GM10248 (cell line): ENCODE data around the gene GSS.

ENCODE experiments used
- CTCF ChIA-PET: fragments of 300-600 bp; sonication (Branson Sonifier 250); formaldehyde crosslinking; extraction: SDS; loops from one replicate; lab custom pipeline; 2021; ENCODE audit warnings: antibody characterized with exemption; lab: Yijun Ruan, JAX
- POLR2A ChIA-PET: fragments of 350-650 bp; sonication (Branson Sonifier 250); formaldehyde crosslinking; extraction: SDS; loops from one replicate; lab custom pipeline; 2020; ENCODE audit warnings: antibody characterized with exemption; lab: Yijun Ruan, JAX
- DNase-seq: peaks from one replicate; pipeline ENCODE4 v3.0.0; 2012; ENCODE audit errors: extremely low spot score
- TF ChIP-seq, protein P1 (sequence below): IDR thresholded peaks from 2 replicates; pipeline ENCODE4 v1.5.1; 2012; ENCODE audit warnings: mild to moderate bottlenecking, low read depth; ENCODE audit errors: extremely low read depth, missing control alignments, control extremely low read depth

GSS gene

DNA sequence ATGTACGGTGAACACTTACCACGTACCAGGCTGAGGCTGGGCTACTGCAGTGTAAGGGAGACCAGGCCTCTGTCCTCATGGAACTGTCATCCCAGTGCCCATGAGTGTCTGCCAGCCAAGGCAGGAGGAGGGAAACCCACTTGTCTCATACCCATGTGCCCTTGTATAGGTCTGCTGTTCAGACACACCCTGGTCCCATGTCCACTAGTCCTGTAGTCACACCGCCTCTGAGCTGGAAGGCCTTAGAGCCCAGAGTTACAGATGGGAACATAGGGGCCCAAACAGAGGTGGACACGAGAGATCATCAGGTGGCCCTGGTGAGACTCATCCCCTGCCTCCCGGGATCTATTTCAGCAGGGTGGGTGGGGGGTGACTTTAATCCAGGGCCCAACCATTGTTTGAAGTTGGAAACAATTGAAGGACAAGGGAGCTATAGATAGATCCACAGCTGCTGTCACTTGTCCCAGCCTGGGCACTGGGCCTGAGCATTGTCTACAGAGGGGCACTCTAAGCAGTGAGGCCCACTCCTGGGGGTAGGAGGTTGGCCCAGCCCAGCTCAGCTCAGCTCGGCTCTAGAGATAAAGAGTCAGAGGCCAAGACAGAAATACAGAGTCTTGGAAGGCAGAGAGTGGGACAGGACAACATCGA, 14.7 kb upstream of the GSS start:
- no peak for DNase-seq
- POLR2A ChIA-PET, result no interaction called here
- CTCF ChIA-PET, result interaction anchor here (1.1 to 1.5 kb wide), 2 partner anchors 34 to 95 kb away, joined by 3 read pairs; no protein-coding TSS in a partner anchor
- TF ChIP-seq, protein P1, sequence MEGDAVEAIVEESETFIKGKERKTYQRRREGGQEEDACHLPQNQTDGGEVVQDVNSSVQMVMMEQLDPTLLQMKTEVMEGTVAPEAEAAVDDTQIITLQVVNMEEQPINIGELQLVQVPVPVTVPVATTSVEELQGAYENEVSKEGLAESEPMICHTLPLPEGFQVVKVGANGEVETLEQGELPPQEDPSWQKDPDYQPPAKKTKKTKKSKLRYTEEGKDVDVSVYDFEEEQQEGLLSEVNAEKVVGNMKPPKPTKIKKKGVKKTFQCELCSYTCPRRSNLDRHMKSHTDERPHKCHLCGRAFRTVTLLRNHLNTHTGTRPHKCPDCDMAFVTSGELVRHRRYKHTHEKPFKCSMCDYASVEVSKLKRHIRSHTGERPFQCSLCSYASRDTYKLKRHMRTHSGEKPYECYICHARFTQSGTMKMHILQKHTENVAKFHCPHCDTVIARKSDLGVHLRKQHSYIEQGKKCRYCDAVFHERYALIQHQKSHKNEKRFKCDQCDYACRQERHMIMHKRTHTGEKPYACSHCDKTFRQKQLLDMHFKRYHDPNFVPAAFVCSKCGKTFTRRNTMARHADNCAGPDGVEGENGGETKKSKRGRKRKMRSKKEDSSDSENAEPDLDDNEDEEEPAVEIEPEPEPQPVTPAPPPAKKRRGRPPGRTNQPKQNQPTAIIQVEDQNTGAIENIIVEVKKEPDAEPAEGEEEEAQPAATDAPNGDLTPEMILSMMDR, result no peak

DNA sequence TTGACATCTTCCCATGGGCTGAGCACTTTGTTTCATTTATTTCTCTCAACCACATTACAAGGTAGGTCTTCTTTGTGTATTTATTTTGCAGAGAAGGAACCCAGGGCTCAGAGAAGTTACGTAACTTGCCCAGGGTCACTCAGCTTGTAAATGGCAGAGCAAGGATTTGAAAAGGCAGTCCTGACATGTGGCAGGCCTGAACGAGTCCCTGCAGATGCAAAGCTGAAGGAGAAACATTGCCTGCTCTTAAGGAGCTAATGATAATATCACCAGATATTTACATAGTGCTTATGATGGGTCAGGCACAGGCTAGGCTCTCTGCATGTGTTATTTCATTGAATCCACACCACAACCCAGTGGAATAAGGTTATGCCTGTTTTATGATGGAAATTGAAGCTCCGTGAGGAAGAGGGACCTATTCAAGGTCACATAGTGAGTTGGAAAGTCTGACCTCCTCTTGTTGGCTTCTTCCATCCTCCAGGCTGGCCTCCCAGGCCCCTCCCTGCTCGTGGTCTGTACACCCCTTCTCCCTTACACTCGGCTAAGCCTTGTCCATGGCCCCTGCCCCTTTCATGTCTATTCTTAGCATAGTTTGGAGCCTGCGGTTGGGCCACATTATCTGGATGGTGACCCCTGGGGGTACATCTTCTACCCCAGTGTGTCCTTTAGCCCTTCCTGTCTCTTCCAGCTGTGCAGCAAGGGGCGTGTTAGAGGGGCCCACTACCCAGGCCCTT, 12.6 kb upstream of the GSS start:
- TF ChIP-seq, protein P1, result no peak
- no peak for DNase-seq
- ChIA-PET POLR2A (interaction anchor here (1.0 to 1.3 kb wide), 2 partner anchors 13 to 94 kb away, joined by 3 read pairs; partner anchors contain the start of genes GSS and MYH7B), CTCF (interaction anchor here (0.9 kb wide), 1 partner anchor 25 kb away, joined by 3 read pairs; no protein-coding TSS in a partner anchor)

DNA sequence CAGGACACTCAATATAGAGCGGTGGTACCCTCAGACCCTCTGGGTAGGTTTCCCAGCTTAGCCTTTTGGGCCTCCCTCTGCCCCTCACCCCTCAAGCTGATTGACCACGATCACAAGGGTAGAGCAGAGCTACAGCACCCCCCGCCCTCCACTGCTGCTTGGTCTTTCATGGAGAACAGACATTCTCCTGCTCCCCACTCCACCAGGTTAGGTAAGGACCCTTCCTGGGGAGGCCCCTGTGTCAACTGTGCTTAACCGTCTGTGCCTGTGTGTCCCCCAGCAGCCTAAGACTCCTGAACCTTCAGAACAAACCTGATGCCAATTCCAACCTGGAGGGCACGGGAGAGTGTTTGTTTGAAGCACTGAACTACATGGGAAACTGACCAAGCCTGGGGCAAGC, 11.8 kb upstream of the GSS start:
- ChIA-PET CTCF (no interaction called here), POLR2A (interaction anchor here (1.3 kb wide), 1 partner anchor 93 kb away, joined by 3 read pairs; no protein-coding TSS in a partner anchor)
- TF ChIP-seq, protein P1, result no peak
- no peak for DNase-seq

DNA sequence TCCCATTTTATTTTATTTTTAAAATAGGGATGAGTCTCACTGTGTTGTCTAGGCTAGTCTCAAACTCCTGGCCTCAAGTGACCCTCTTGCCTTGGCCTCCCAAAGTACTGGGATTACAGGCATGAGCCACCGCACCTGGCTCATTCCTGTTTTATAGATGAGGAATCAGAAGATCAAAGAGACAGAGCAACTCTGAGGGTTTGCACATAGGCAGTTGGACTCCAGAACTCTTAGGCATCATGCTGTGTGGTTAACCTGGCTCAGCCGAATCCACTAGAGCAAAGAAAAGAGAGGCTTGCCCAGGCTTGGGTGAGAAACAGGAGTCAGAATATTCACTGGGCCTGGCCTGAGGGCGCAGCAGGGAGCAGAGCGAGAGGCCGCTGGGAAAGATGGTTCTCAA, 9.4 kb upstream of the GSS start:
- CTCF ChIA-PET, result no interaction called here
- POLR2A ChIA-PET, result no interaction called here
- TF ChIP-seq, protein P1, result no peak
- no peak for DNase-seq

DNA sequence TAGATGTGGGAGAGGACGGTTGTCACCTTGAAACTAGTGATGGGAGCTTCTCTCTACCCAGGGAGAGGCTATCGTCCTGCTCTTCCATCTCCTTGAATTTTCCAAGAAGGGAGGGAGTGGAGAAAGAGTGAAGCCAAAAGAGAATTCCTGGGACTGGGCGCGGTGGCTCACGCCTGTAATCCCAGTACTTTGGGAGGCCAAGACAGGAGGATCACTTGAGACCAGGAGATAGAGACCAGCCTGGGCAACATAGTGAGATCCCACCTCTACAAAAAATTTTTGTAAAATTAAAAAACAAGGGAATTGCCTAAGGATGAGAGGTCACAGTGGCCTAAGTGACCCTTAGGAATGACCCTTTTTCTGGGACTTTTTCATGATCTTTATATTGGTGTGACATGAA, 8.9 kb upstream of the GSS start:
- CTCF ChIA-PET, result interaction anchor here (1.2 kb wide), 1 partner anchor 9 kb away, joined by 3 read pairs; the partner anchor contains the start of genes GSS and MYH7B
- TF ChIP-seq, protein P1, result no peak
- POLR2A ChIA-PET, result no interaction called here
- no peak for DNase-seq

DNA sequence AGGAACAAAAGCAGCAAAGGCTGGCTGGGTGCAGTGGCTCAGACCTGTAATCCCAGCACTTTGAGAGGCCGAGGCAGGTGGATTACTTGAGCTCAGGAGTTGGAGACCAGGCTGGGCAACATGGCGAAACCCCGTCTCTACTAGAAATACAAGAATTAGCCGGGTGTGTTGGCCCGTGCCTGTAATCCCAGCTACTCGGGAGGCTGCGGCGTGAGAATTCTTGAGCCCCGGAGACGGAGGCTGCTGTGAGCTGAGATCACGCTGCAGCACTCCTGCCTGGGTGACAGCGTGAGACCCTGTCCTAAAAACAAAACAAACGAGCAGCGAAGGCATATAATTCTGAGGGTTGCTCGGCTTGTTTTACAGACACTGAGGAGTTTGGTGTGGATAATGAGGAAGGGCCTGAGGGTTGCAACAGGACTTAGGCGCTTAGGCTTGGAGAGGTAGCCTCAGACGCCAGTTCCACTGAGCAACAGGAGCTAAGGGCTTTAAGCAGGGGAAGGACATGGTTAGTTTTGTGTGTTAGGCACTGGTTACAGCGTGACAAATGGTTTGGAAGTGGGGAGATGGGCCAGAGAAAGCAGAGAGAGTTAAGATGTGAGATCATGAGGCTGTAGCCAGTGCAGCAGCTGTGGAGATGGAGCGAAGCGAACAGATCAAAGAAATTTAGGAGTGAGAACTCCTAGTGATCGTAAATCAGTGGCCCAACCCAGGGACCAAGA, 1.3 kb upstream of the GSS start:
- ChIA-PET POLR2A (no interaction called here), CTCF (interaction anchor here (1.4 to 5.0 kb wide), 4 partner anchors 11 to 82 kb away, joined by 3 to 55 read pairs (median 5); partner anchors contain the start of genes ACSS2 and GGT7)
- TF ChIP-seq, protein P1, result no peak
- no peak for DNase-seq
